Right lobe of liver (tissue), 4 donors: Measurements from ENCODE around the gene ABHD12.
"Not testable (repeated sequence)": the region's sequence is repeated elsewhere in the genome, so short reads cannot be mapped to it uniquely, and the experiment has no call there.

Experiments used
- CTCF ChIP-seq, 4 donors: fragments of 200-600 bp in 3 of 4; fragments of 450-650 bp in 1 of 4; IDR thresholded peaks; one replicate each; pipeline versions ENCODE4 v1.5.1 to v1.8.0; 2016 to 2022; ENCODE audit warnings: antibody characterized with exemption in 4 of 4, mild to moderate bottlenecking in 2 of 4
- POLR2A ChIP-seq: fragments of 450-650 bp; IDR thresholded peaks from one replicate; pipeline ENCODE4 v1.6.1; 2017; ENCODE audit warnings: antibody characterized with exemption, mild to moderate bottlenecking
- donor health status: DM: no; HTN: no; CAD: no.
- donor health status: DM: no; HTN: no; CAD: no.
- donor health status: DM: no; HTN: yes; CAD: no.

DNA sequence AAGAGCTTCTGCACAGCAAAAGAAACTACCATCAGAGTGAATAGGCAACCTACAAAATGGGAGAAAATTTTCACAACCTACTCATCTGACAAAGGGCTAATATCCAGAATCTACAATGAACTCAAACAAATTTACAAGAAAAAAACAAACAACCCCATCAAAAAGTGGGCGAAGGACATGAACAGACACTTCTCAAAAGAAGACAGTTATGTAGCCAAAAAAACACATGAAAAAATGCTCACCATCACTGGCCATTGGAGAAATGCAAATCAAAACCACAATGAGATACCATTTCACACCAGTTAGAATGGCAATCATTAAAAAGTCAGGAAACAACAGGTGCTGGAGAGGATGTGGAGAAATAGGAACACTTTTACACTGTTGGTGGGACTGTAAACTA is 55.7 kb downstream of the ABHD12 start:
- TF ChIP-seq CTCF (IDR thresholded peaks at IDR 0.05); POLR2A: not testable (repeated sequence)
